Measurements from ENCODE around the gene MCF2L2.
A peak's percentile ranks its signal among the peaks of the same experiment; 100 is the strongest.
"Not testable (repeated sequence)": the region's sequence is repeated elsewhere in the genome, so short reads cannot be mapped to it uniquely, and the experiment has no call there.

Gene MCF2L2

DNA sequence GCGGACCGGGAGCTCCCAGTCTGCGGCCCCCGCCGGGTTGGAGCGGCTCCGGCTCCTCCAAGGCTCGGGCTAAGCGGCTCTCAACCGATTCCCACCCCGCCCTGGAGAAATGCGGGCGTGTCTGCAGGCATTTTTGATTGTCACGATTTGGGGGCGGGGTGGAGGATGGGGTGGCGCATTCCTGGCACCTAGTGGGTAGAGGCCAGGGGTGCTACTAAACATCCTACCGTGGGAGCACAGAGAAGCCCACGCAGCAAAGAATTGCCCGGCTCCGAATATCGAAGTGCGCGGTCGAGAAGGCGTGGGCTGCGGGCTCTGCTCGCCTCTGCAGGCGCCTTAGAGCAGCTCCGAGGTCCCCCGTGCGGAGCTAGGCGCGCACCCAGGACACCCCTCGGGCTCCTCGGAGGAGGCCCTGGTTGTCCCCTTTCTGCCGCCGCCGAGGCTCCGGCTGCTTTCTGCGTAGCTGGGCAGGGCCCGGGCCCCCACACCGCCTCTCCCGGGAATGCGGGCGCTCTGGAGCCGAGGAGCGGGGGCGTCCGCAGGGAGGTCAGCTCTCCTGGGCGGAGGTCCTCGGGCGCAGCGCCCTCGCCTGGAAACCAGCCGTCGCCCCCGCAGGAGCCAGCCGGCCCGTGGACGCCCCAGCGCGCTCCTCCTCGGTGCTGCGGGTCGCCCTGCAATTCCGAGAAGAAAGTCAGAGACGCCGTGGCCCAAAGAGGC is 249.4 kb downstream of the MCF2L2 start:
- peak overlapping the region; percentile 5 for H3K4me3 ChIP-seq (ENCODE audit: low read depth, low read length)
- TF ChIP-seq, protein P1, sequence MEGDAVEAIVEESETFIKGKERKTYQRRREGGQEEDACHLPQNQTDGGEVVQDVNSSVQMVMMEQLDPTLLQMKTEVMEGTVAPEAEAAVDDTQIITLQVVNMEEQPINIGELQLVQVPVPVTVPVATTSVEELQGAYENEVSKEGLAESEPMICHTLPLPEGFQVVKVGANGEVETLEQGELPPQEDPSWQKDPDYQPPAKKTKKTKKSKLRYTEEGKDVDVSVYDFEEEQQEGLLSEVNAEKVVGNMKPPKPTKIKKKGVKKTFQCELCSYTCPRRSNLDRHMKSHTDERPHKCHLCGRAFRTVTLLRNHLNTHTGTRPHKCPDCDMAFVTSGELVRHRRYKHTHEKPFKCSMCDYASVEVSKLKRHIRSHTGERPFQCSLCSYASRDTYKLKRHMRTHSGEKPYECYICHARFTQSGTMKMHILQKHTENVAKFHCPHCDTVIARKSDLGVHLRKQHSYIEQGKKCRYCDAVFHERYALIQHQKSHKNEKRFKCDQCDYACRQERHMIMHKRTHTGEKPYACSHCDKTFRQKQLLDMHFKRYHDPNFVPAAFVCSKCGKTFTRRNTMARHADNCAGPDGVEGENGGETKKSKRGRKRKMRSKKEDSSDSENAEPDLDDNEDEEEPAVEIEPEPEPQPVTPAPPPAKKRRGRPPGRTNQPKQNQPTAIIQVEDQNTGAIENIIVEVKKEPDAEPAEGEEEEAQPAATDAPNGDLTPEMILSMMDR (IDR thresholded peaks at IDR 0.05; ENCODE audit: low read depth, low read length, missing control alignments) = no peak
- DNase-seq (ENCODE audit: low read depth) = no peak

DNA sequence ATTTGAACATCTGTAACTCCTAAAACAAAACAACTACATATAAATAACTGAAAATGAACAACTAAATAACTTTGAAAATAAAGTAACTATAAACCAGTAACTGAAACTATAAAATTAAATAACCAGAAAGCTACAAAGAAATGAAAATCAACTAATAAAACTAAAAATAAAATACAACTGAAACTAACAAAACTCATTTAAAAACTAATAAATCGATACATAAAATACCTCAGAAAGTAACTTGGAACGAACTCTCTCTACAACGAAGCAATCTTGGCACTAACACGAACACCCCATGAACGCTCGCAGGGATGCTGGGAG is 249.9 kb downstream of the MCF2L2 start:
- no peak for DNase-seq (ENCODE audit: low read depth)
- H3K4me3 ChIP-seq (ENCODE audit: low read depth, low read length) = peak overlapping the region; percentile 5; the same call in 1 of the 2 replicates
- TF ChIP-seq, protein P1 (IDR thresholded peaks at IDR 0.05; ENCODE audit: low read depth, low read length, missing control alignments) = no peak

DNA sequence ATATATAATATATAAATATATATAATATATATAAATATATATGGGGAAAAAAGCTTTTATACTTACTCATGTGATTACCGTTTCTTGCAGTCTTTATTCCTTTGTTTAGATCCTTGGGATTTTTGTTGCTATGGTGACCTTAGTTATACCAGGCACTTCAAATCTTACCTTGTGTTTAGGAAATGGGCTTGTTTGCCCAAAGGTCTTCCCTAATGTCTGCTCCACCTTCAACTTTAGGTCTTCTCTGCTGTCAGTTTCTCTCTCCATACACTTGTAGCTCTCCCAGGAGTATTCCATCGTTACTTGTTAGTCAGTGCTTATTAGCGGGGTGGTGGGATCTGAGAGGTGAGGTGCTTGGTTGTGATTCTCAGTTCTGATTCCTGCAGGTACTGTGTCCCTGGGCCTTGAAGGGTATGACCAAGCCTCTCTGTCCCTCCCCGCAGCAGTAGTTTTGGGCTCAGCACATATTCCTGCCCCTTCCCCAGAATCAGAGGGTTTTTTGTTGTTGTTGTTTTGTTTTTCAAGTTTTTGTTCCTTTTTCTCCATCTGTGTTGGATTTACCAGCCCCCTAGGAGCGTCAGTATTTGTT is 256.3 kb downstream of the MCF2L2 start:
- DNase-seq (ENCODE audit: low read depth) = no peak
- no peak overlapping the region for H3K4me3 ChIP-seq (ENCODE audit: low read depth, low read length)
- TF ChIP-seq, protein P1 (IDR thresholded peaks at IDR 0.05; ENCODE audit: low read depth, low read length, missing control alignments) = no peak

DNA sequence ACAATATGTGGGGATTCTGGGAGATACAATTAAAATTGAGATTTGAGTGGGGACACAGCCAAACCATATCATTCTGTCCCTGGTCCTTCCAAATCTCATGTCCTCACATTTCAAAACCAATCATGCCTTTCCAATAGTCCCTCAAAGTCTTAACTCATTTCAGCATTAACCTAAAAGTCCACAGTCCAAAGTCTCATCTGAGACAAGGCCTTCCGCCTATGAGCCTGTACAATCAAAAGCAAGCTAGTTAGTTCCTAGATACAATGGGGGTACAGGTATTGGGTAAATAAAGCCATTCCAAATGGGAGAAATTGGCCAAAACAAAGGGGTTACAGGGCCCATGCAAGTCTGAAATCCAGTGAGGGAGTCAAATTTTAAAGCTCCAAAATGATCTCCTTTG is 260.4 kb downstream of the MCF2L2 start:
- not testable (repeated sequence) for H3K4me3 ChIP-seq (ENCODE audit: low read depth, low read length); DNase-seq (ENCODE audit: low read depth)

DNA sequence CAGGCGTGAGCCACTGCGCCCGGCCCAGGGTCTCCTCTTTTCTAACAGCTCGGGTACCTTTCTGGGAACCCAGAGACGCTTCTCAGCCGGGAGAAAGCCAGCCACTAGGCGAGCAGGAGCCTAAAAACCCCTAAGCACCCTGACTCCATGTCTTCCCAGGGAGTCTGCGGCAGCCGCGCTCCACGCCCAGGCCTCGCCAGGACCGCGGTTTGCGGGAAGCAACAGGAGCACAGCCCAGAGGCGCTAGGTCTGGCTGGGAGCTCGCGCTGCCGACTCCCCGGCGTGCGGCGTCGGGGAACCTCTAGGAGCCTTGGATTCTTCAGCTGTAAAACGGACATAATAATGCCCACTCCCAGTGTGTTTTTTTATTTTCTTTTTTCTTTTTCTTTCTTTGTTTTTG is 264.9 kb downstream of the MCF2L2 start:
- TF ChIP-seq, protein P1 (IDR thresholded peaks at IDR 0.05; ENCODE audit: low read depth, low read length, missing control alignments) = no peak
- H3K4me3 ChIP-seq (ENCODE audit: low read depth, low read length) = no peak overlapping the region
- no peak for DNase-seq (ENCODE audit: low read depth)

DNA sequence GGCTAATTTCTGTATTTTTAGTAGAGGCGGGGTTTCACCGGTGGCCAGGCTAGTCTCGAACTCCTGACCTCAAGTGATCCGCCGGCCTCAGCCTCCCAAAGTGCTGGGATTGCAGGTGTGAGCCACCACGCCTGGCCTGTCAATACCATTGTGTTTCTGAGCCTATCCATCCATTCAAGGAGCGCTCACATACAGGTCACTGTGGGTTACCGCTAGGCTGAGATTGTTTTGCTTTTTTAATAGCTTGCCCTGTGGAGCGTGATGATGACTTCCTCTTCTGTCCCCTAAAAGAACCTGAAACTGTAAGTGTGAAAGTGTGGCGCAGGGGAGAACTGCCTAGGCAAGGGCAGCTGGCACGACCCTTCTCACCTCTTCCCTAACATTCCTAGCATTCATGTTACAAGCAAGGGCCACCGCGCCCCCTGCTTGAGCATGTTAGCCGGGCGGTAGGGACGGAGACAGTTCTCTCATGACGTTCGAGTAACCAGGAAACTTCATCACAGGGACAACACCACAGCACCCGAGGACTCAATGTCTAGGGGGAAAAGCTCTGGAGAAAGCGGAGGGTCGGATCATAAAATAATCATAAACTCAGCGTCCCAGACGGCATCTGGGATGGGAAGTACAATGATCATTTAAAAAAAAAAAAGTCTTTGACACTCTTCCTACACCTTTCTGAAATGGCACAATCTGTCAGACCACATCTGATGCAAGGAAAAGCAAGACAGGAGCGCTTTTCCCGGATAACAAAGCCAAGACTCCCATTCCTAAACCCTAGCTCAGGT is 266.7 kb downstream of the MCF2L2 start:
- peak overlapping the region; percentile 85 for H3K4me3 ChIP-seq (ENCODE audit: low read depth, low read length)
- TF ChIP-seq, protein P1 (IDR thresholded peaks at IDR 0.05; ENCODE audit: low read depth, low read length, missing control alignments) = no peak
- DNase-seq (ENCODE audit: low read depth) = peak; percentile 92

DNA sequence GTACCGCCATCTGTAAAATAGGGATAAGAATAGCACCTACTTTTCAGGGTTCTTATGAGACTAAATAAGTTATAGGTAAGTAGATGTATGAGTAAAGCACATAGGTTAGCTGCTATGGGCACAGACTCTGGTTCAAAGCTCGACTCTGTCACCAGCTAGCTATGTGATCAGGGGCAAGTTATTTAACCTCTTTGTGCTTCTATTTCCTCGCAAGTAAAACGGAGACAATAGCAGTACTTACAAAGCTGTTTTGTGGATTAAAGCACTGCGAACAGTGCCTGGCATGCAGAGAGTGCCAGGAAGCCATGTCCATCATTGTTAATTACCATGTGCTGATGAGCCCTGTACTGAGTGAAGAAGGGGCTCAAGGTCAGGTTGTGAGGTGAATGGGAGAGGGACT is 267.8 kb downstream of the MCF2L2 start:
- no peak for DNase-seq (ENCODE audit: low read depth)
- TF ChIP-seq, protein P1 (IDR thresholded peaks at IDR 0.05; ENCODE audit: low read depth, low read length, missing control alignments) = no peak
- no peak overlapping the region; the same call in 1 of the 2 replicates for H3K4me3 ChIP-seq (ENCODE audit: low read depth, low read length)
